ENCODE data around the gene TP53AIP1.

TP53AIP1 gene

GRCh38 chr11:128957202-128957482, 14.5 kb upstream of the TP53AIP1 start:
- no peak for TF ChIP-seq CTCF (conservative IDR thresholded peaks at IDR 0.05; ENCODE audit: low read depth, low read length)
- DNase-seq (ENCODE audit: low read depth), result no peak
- H3K4me3 ChIP-seq (ENCODE audit: low read depth, low read length), result no peak overlapping the region

GRCh38 chr11:128956401-128957201, 13.9 kb upstream of the TP53AIP1 start:
- H3K4me3 ChIP-seq (ENCODE audit: low read depth, low read length), result no peak overlapping the region
- TF ChIP-seq CTCF (conservative IDR thresholded peaks at IDR 0.05; ENCODE audit: low read depth, low read length), result peak; percentile 75
- DNase-seq (ENCODE audit: low read depth), result peak; percentile 81

- no peak for DNase-seq (ENCODE audit: low read depth)
- TF ChIP-seq CTCF (conservative IDR thresholded peaks at IDR 0.05; ENCODE audit: low read depth, low read length), result no peak
- H3K4me3 ChIP-seq (ENCODE audit: low read depth, low read length), result no peak overlapping the region
Observed at GRCh38 chr11:128955636-128956035, 13.0 kb upstream of the TP53AIP1 start.

- no peak for DNase-seq (ENCODE audit: low read depth)
- TF ChIP-seq CTCF (conservative IDR thresholded peaks at IDR 0.05; ENCODE audit: low read depth, low read length), result no peak
- no peak overlapping the region for H3K4me3 ChIP-seq (ENCODE audit: low read depth, low read length)
Observed at GRCh38 chr11:128953151-128953550, 10.5 kb upstream of the TP53AIP1 start.

GRCh38 chr11:128949791-128950454, 7.3 kb upstream of the TP53AIP1 start:
- no peak overlapping the region for H3K4me3 ChIP-seq (ENCODE audit: low read depth, low read length)
- TF ChIP-seq CTCF (conservative IDR thresholded peaks at IDR 0.05; ENCODE audit: low read depth, low read length), result no peak
- DNase-seq (ENCODE audit: low read depth), result peak; percentile 12

- no peak for DNase-seq (ENCODE audit: low read depth)
- TF ChIP-seq CTCF (conservative IDR thresholded peaks at IDR 0.05; ENCODE audit: low read depth, low read length), result peak; percentile 29
- no peak overlapping the region for H3K4me3 ChIP-seq (ENCODE audit: low read depth, low read length)
Observed at GRCh38 chr11:128948583-128948982, 5.9 kb upstream of the TP53AIP1 start.

- TF ChIP-seq CTCF (conservative IDR thresholded peaks at IDR 0.05; ENCODE audit: low read depth, low read length), result no peak
- no peak overlapping the region for H3K4me3 ChIP-seq (ENCODE audit: low read depth, low read length)
- no peak for DNase-seq (ENCODE audit: low read depth)
Observed at GRCh38 chr11:128947773-128948172, 5.1 kb upstream of the TP53AIP1 start.
